AG09319 (cell line): Measurements from ENCODE around the gene NLRP11.
"Not testable (repeated sequence)": the region's sequence is repeated elsewhere in the genome, so short reads cannot be mapped to it uniquely, and the experiment has no call there.

ENCODE experiments used
- DNase-seq: peaks from one replicate; pipeline ENCODE4 v3.0.0-alpha.2; 2010; ENCODE audit warnings: low read depth; ENCODE audit errors: extremely low read depth
- CTCF ChIP-seq: IDR thresholded peaks from 2 replicates; pipeline ENCODE4 v1.5.1; 2011; ENCODE audit warnings: low read depth, mild to moderate bottlenecking, inconsistent platforms, low read length, moderate library complexity

NLRP11 gene

DNA sequence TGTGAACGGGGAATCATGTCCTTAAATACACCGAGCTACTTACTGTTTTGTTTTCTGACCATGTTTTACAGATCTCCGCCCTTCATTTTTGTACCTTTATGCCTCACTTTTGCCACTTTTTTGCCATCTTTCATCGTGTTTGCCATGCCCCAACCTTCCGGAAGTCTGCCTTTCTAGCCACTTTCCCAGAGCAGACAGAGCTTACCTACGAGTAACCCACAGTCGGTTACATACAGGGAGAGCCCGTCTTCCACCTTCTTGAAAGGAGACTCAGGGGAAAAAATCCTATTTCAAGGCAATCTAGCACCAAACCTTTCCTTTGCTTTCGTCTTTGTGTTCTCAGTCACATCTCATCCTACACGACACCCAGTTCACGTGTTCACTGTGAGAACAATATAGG is 36.8 kb downstream of the NLRP11 start:
- TF ChIP-seq CTCF: no peak

DNA sequence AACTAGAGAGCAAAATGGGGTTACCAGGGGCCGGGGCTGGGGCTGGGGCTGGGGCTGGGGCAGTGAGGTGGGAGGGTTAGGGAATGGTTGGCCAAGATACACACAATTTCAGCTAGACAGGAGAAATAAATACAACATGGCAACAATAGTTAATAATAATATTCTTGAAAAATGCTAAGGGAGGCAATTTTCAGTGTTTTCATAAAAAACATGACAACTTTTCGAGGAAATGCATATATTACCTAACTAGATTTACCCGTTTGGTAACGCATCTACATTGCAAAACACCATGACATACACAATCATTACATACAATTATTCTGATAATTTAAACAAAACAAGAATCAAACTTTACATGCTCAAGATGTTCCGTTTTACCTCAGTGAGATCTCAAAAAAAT is 50.7 kb downstream of the NLRP11 start:
- no peak for TF ChIP-seq CTCF
- no peak for DNase-seq

More for the DNA sequence above, 36.8 kb downstream of the NLRP11 start:
- no peak for DNase-seq

DNA sequence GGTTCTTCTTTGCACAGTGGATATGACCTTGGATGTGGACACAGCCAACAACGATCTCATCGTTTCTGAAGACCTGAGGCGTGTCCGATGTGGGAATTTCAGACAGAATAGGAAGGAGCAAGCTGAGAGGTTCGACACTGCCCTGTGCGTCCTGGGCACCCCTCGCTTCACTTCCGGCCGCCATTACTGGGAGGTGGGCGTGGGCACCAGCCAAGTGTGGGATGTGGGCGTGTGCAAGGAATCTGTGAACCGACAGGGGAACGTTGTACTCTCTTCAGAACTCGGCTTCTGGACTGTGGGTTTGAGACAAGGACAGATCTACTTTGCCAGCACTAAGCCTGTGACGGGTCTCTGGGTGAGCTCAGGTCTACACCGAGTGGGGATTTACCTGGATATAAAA is 53.5 kb downstream of the NLRP11 start:
- no peak for DNase-seq
- no peak for TF ChIP-seq CTCF

DNA sequence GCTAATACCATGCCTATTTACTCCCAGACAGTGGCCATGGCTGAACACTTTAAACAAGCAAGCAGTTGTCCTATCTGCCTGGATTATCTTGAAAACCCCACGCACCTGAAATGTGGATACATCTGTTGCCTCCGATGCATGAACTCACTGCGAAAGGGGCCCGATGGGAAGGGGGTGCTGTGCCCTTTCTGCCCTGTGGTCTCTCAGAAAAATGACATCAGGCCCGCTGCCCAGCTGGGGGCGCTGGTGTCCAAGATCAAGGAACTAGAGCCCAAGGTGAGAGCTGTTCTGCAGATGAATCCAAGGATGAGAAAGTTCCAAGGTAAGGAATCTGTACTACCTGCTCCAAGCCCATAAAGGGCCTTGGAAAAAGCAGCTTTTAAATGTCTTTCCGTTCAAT is 54.3 kb downstream of the NLRP11 start:
- TF ChIP-seq CTCF: no peak
- no peak for DNase-seq

DNA sequence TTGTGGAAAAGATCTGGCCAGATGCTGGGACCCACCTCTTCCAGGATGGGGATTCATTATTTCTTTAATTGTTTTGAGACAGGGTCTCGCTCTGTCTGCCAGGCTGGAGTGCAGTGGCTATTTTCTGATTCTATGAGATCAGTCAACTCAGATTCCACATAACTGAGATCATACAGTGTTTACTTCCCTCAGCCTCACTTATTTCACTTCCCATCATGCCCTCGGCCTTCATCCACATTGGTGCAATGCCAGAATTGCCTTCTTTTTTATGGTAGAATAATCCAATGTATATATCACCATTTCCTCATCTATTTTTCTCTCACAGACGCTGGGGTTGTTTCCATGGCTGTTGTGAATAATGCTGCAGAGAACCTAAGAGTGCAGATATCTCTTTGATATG is 62.2 kb downstream of the NLRP11 start:
- DNase-seq: not testable (repeated sequence)

- not testable (repeated sequence) for DNase-seq
Observed at GRCh38 chr19:55768818-55769217, 63.0 kb downstream of the NLRP11 start, which contains the start of gene RFPL4AL1. TSS of gene RFPL4AL1 (plus strand) at chr19:55769118. CDS start at chr19:55771805, 2,687 bp downstream.

GRCh38 chr19:55766466-55766865 is 65.3 kb downstream of the NLRP11 start:
- no peak for DNase-seq
- TF ChIP-seq CTCF: no peak

DNA sequence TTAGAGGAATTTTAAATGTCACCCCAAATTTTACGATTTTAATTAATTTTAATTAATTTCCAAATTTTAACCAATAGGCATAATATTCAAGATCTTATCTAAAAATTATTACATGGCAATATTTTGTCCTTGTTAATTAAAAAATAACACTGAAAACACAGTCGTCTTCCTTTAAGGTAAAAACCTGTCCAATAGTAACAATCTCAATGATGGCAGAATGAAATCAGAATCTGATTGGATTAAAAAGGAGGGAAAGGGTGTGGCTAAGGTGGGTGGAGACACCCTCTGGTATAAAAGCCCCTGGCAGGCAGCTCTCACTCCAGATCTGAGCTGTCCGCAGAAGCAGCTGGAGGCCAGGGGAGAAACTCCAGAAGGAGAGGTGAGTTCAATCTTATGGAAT is 73.0 kb downstream of the NLRP11 start, which contains the start of gene RFPL4A:
TSS of gene RFPL4A (plus strand) at position 301 of the 400 bp plus-strand sequence. CDS start 2,704 bp downstream, outside the sequence.
- DNase-seq: not testable (repeated sequence)

GRCh38 chr19:55756808-55757207 is 75.0 kb downstream of the NLRP11 start:
- not testable (repeated sequence) for DNase-seq

- no peak for TF ChIP-seq CTCF
- DNase-seq: no peak
Observed at GRCh38 chr19:55753401-55753800, 78.4 kb downstream of the NLRP11 start.
